Ramos (cell line): ENCODE data around the gene ENOSF1.
"Not testable (repeated sequence)": the region's sequence is repeated elsewhere in the genome, so short reads cannot be mapped to it uniquely, and the experiment has no call there.

Experiments used
- in situ Hi-C: fragments of 300-500 bp; cut with MboI; formaldehyde crosslinking; loops from one replicate; pipeline ENCODE4 v1.14.3; 2022; ENCODE audit warnings: low sequenced_read_pairs; ENCODE audit not compliant: unreplicated experiment

Gene ENOSF1

DNA sequence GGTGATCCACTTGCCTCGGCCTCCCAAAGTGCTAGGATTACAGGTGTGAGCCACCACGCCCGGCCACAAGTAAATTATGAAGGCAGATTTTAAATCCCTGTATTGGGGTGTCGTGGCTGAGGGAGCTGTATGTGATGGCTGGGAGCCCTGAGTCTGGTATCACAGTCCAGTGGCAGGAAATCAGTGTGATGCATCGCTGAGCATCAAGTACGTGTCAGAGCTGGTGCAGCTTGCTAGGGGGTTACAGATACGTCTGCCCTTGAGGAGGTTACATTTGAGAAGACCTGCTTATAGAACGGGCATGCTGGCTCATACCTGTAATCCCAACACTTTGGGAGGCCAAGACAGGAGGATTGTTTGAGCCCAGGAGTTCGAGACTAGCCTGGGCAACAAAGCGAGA is 4.3 kb downstream of the ENOSF1 start:
- in situ Hi-C loops, result no loop called here

DNA sequence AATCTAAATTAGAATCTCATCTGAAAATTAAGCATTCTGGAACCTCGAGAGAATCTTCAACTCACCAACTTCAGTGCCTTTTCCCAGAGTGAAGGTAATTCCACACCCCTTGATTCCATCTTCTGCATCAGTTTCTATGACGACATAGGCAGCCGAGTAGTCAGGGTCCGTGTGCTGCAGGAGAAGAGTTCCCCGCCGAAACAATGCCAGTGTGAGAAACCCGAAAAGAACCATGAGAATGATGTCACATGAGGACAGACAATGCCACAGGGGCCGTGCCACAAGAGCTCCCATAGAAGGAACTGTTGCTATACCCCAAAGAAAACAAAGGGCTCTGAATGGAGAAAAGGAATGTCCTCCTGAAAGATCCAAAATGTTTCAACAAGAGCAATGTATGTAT is 6.0 kb downstream of the ENOSF1 start:
- in situ Hi-C loops, result no loop called here

DNA sequence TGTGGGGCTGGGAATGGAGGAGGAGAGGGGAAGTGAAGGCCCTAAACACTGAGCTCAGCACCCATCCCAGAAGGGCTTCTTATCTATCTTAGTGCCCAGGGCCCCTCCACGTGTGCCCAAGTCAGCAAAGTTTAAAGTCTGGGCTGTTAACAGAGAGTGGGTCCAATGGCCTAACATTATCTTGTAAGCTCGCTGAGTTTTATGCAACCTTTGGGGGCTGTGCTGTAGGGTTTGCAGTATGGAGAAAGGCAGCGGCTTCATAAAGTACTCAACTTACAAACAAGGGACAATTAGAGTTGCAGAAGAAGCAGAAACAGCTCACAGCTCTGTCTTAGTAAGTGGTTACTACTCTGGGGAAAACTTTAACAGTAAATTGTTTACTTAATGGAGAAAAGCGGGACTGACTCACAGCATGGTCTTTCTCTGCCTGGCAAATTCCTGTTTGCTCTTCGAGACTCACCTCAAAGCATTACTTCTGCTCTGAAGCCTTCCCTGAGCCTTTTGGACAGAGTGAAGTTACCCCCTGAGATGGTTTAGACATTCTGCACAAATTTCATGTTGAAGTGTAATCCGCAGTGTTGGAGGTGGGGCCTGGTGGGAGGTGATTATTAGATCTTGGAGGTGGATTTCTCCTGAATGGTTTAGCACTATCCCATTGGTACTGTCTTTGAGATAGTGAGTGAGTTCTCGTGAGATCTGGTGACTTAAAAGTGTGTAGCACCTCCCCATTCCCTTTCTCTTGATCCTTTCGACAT is 9.0 kb downstream of the ENOSF1 start:
- in situ Hi-C loops, result no loop called here

DNA sequence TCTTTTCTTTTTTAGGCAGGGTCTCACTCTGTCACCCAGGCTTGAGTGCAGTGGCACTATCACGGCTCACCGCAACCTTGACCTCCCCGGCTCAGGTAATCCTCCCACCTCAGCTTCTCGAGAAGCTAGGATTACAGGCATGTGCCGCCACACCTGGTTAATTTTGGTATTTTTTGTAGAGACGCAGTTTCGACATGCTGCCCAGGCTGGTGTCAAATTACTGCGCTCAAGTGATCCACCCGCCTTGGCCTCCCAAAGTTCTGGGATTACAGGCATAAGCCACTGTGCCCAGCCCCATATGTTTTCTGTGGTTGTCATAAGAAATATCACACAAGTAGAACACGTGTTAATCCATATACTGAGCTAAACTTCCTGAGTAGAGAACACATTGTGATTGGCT is 14.6 kb downstream of the ENOSF1 start:
- in situ Hi-C loops, result no loop called here

DNA sequence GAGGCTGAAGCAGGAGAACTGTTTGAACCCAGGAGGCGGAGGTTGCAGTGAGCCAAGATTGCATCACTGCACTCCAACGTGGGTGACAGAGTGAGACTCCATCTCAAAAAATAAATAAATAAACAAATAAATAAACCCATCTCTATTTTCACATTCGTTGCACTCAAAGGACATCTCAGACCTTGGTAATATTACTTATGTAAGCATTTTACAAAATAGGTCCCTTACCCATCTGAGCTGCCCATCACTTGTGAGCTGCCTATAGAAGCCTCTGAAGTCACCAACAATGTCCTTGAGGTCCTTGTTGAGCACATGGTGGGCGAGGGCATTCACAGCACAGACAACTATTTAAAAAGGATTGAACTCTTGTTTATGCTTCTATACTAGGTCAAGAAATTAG is 15.4 kb downstream of the ENOSF1 start:
- in situ Hi-C loops, result no loop called here

DNA sequence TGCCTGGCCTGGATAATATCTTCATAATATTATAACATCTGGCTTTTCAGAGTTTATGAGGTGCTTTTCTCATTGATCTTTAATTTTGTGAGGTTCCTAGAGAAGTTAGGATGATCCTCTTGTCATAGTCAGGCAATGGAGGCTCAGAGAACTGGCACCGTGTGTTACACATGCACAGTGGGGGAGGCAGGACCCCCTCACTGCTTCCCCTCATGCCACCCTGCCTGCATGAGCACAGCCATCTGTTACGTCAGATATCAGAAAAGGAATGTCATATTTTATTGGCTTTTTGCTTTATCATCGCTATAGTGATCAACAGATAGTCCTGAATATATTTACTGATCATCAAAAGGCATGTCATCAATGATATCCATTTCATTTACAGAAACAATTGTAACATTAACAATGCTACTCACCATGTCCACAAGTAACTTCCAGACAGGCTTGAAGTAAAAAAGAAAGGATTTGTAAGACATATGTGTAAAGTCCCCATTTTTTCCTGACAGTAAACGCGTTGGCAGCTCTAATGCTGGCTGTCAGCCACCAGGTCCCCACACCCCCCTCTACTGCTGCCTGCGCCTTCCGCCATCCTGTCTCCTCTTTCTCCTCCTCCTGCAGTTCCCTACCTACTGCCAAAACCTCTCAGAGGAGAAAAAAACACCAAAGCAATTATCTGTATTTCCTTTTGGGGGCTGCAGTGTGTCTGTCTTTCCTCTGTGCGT is 18.8 kb downstream of the ENOSF1 start:
- in situ Hi-C loops, result no loop called here

DNA sequence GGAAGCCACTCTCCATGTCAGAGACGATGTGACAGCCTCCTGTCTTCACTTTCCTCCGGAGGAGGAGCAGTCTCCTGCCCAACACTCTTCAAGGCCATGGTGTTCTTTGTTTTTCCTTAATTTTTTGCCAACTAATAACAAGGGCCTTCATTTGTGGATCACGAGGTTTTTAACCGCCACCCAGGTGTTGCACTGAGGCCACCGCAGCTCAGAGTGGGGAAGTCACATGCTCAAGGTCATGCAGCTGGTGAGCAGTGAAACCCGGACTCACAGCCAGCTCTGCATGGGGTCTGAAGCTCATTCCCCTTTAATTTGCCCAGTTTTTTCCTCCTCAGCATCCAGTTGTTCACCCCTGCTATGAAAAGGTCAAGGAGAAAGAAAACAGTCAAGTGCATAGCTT is 19.6 kb downstream of the ENOSF1 start:
- in situ Hi-C loops, result no loop called here

DNA sequence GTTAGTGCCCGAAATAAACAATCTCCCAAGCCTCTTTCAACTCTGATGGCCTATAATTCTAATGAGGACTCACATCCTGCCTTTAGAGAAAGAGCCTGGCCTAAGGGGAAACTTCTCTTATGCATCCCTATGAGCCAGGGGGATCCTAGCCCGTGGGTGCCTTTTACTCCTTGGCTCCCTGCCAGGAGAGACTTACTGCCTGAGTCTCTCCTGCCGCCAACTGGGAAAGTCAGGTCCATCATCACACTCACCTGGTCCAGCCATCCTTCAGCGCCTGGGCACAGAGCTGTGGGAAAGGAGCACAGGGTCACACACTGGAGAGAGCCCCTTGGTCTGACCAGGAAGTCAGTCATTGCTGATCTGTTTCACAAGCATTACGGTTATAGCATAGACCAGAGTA is 24.1 kb downstream of the ENOSF1 start:
- in situ Hi-C loops, result no loop called here

DNA sequence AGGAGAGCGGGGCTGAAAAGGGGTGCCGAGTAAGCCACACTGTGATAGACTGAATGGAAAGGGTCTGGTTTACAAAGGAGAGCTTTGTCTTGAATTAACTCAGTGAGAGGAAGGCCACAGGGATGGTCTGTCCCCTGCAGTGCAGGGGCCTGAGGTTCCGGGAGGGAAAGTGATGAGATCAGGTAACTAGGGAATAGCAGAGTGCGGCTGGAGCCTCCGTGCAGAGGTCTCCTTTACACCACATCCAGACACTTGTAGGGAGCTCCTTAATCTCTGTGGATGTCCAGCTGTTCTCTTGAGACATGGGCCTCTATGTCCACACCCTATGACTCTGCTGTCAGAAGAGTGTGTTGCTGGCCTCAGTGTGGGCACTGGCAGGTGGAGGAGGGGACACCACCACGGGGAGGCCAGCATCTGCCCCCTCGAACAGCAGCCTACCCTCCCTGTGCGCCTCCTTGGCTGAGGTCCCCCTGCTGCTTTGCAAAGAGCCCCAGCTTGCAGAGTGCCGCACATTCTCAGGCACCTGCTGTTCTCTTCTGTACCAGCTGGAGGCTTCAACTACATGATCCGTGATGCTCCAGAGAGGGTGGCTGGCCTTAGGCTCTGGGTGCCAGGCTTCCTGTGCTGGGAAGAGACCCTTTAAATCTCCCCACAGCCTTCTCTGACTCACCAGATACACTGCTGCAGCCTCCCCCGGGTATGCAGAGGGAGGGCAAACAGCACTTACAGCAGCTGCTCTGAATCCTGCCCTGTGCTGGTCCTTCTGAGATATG is 25.9 kb downstream of the ENOSF1 start:
- in situ Hi-C loops, result no loop called here

DNA sequence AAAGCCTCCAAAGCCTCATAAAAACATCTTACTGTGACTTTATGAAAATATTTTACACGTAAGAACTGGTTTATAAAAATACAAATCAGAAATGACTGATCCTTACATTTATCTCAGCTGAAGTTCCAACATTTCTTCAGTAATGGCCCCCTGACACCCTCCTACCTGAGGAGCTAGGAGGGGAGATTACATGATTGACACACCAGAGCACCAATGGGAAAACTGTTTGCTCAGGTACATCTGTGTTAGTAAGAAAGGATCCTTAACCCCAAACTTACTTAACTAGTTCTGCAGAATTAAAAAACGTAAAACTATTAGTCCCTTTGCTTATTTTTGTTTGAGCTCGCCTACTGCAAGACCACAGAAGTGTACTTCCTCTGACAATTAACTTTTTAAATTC is 27.0 kb downstream of the ENOSF1 start:
- in situ Hi-C loops, result no loop called here

DNA sequence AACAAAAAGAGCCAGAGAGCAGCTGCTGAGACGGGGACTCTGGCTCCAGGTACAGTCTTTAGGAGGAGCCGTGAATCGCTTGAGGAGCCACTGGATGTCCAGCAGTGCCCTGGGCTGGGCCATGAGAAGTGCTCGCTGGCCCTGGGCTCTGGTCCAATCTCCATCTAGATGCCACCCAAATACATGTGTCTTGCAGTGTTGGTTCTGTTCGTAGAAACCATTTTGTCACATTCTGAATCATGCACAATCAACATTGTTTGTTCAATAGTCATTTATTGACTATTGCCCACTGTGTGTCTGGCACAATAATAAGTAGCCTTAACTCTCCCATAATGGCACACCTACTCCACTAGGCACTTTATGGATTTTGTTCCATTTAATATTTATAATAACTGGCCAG is 28.9 kb downstream of the ENOSF1 start:
- in situ Hi-C loops, result no loop called here

DNA sequence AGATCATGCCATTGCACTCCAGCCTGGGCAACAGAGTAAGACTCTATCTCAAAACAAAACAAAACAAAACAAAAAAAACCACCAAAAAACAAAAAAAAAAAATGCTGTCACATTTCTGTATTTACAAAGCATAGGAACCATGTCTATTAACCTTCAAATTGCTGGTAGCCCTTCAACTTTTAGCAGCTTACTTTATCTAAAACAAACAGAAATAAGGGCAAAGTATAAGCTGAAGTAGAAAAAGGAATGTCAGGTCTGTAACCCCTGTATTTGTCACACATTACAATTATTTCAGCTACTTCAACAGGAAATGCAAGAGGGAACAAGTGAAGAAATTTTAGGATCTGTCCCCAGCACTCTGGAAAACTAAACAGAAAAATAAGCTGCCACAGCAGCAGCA is 29.6 kb downstream of the ENOSF1 start:
- in situ Hi-C loops, result no loop called here

DNA sequence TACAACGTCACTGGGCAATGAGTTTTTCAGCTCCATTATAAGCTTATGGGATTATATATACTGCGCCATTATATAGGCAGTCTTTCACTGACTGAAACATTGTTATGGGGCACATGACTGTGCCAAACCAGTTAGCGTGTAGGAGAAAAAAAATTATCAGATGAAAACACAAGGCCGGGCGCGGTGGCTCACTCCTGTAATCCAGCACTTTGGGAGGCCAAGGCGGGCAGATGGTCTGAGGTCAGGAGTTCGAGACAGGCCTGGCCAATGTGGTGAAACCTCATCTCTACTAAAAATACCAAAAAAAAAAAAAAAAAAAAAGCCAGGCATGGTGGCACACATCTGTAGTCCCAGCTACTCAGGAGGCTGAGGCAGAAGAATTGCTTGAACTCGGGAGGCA is 30.0 kb downstream of the ENOSF1 start:
- in situ Hi-C loops, result not testable (repeated sequence)

DNA sequence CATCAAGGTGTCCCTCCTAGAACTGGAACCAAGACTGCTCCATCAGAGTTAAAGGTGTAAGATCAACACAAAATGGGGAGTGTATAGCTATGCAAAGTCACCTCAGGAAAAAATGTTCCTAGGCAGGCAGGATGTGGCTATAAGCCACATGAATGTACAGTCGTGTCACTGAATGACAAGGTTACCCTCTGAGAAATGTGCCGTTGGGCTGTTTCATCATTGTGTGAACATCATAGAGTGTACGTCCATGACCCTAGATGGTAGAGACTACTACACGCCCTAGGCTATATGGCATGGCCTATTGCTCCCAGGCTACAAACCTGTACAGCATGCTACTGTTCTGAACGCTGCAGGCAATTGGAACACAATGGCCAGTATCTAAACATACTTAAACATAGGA is 30.4 kb downstream of the ENOSF1 start:
- in situ Hi-C loops, result no loop called here

DNA sequence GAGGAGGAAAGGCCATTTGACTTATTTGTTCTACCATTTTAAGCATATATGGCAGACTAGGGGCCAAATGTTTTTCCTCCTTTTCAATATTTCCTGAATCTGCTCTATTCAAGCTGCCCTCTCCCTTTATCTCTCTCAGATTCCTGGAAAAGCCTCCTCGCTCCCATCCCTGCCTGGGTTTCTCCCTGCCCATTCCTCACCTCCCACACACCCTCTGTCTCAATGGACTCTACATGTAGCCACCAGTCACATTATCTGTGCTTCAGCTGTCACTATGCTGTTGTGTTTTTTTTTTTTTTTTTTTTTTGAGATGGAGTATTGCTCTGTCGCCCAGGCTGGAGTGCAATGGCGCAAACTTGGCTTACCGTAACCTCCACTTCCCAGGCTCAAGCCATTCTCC is 32.0 kb downstream of the ENOSF1 start:
- in situ Hi-C loops, result no loop called here

DNA sequence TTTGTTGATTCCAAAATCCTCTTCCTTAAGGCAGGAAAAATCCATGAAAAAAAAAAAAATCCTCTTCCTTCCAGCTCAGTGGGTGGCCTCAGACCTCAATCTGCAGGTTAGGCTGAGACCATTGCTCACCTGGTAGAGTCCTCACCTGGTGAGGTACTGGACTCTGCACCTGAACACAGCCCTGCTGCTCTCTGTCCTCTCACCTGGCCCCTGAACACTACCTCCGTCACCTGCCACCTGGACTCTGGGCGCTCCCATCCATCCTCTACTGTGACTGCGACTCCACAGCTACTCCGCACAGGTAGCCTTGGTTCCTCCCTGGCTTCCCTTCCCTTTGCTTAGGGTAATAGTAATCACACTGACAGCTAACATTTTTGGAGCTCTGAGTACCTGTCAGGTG is 32.9 kb downstream of the ENOSF1 start:
- in situ Hi-C loops, result no loop called here

DNA sequence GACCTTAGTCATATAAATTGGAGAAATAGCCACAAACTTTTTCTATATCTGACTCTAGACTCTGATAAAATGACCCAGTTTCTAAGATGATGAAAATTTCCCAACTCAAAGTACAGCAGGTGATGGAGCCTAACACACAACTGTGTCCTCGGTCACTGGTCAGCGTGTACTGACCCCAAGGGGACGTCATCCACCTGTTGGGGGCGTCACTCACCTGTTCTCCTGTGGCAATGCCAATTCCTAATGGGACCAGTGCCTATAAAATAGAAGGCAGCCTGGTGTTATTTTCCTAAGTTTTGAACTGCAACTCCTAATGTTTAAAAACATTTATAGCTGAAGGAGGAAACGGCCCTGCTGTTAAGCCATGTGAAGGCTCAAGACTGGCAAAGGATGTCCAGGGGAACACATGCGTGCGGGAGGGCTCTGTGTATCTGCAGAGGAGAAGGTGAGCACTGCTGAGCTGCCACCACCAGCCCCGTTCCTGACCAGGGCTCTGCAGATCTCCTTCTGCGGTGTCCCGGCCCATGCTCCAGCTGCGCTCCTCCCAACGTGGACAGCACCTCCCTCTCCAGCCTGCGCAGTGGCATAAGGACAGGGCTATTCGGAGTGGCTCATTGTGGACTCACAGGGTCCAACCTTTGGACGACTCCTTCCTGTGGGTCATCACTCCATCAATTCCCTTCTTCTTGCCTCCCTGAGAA is 33.8 kb downstream of the ENOSF1 start:
- in situ Hi-C loops, result no loop called here

DNA sequence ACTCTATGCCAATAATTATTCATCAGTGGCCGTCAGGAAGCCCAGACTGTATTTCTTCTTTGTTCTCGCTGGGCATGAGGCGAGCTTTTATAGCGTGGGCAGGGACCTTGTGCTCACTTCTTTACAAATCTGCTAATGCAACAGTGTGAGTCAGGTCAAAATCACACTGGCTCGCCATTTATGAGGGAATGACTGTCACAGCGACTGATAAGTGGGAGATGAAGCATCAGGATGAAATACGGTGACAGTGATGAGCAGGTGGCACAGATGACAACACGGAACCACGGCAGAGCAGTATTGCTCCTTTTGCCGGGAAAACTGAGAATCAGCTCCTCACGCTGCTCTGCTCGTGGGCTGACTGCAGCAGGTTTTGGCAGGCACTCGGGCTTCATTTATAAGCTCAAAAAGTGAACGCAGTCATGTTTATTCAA is 34.5 kb downstream of the ENOSF1 start:
- in situ Hi-C loops, result no loop called here

DNA sequence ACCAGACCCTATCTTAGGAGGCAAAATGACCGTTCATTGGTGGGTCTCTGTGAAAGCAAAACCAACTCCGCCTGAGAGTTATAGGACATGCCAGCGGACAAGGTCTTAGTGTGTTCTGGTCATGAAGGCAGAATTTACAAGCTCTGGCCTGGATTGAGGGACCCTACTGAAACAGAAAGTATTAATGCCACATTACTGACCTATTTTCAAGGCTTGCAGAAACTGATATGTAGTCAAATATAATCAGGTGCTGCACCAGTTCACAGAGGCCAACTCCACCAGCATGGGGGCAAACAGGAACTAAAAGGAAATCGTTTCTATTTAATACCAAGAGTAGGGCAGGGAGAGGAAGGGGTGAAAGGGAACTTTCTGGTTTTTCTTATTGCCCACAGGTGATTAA is 35.3 kb downstream of the ENOSF1 start:
- in situ Hi-C loops, result no loop called here

DNA sequence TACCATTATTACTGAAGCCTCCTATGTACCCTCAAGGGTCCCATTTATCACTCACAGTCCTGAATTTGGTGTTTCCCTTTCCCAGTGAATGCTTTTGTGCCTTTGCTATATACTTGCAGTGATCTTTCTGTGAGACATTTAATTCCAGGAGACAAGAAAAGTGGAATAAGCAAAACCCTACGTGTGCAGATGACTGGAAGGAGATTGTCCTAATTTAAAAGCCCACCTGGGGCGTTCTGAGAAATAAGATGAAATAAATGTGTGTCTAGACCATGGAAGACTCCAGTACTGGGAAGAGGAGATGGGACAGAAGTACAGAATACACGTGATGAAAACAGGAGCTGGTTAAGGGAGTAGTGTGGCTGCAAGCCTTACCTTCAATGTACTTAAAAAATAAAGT is 35.7 kb downstream of the ENOSF1 start:
- in situ Hi-C loops, result no loop called here

DNA sequence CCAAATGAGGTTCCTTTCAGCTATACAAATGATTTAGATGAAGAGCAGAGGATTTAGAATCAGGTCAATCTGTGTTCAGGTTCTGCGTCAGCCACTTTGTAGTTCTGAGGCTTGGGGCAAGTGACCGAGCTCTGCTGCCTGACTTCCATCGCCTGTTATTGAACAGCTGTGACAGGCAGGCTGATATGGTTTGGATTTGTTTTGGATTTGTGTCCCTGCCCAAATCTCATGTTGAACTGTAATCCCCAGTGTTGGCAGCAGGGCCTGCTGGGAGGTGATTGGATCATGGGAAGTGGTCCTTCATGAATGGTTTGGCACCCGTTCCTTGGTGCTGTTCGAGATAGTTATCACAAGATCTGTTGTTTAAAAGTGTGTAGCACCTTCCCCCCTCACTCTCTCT is 36.4 kb downstream of the ENOSF1 start:
- in situ Hi-C loops, result no loop called here
